ENCODE results near the gene TCEANC. TPM values are rescaled to one million over a fixed set of nuclear protein-coding genes. Genes with fewer than 3 reads are reported as not detected.

The TCEANC gene
- total RNA-seq, 1 experiment from 2014 or later, result 0.81 TPM

Other genes starting within 250 kb of the TCEANC start
- gene EGFL6, start 83.5 kb upstream of the TCEANC start, total RNA-seq (2014; rRNA removed; shearing (Covaris generic)), result 3.7 and 9.5 TPM in 2 replicates
- gene RAB9A, start 36.0 kb downstream of the TCEANC start, total RNA-seq (2014; rRNA removed; shearing (Covaris generic)), result 62.5 and 92.6 TPM in 2 replicates
- gene TRAPPC2, start 81.5 kb downstream of the TCEANC start, total RNA-seq (2014; rRNA removed; shearing (Covaris generic)), result 17.2 and 17.6 TPM in 2 replicates
- gene OFD1, start 81.6 kb downstream of the TCEANC start, total RNA-seq (2014; rRNA removed; shearing (Covaris generic)), result 17.0 and 26.9 TPM in 2 replicates
- 145 and 154 TPM in 2 replicates for gene GPM6B, start 164.0 kb downstream of the TCEANC start, total RNA-seq (2014; rRNA removed; shearing (Covaris generic))